Astrocyte (in vitro differentiated cells and primary cell): ENCODE measurements around the gene S100A7.

Source experiments
- CTCF ChIP-seq: IDR thresholded peaks from 2 replicates; pipeline ENCODE4 v1.5.1; 2011; ENCODE audit warnings: low read depth, mild to moderate bottlenecking, inconsistent platforms, low read length, moderate library complexity; ENCODE audit not compliant: insufficient read depth
- EZH2 ChIP-seq: IDR thresholded peaks from 2 replicates; pipeline ENCODE4 v1.6.1; 2012; ENCODE audit warnings: mild to moderate bottlenecking, low read length, inconsistent platforms; ENCODE audit not compliant: insufficient read depth

- no peak for TF ChIP-seq CTCF
- TF ChIP-seq EZH2, result no peak
Measured at GRCh38 chr1:153476491-153477093, 16.1 kb upstream of the S100A7 start.
